HG03066 (cell line): ENCODE measurements around the gene ARHGEF33.

ENCODE experiments used
- ATAC-seq: cut with Tn5 transposase; IDR thresholded peaks from one replicate; pipeline ENCODE4 v1.9.1; 2021; ENCODE audit warnings: low read depth; ENCODE audit not compliant: unreplicated experiment

The ARHGEF33 gene

GRCh38 chr2:39007875-39008504 lies 118.3 kb downstream of the ARHGEF33 start:
- ATAC-seq = no peak

GRCh38 chr2:39008665-39009064 lies 119.0 kb downstream of the ARHGEF33 start:
- no peak for ATAC-seq

GRCh38 chr2:39013871-39014270 lies 124.2 kb downstream of the ARHGEF33 start:
- no peak for ATAC-seq

- ATAC-seq = no peak
Observed at GRCh38 chr2:39015424-39015823, 125.7 kb downstream of the ARHGEF33 start.

- no peak for ATAC-seq
Observed at GRCh38 chr2:39017334-39017733, 127.7 kb downstream of the ARHGEF33 start.

GRCh38 chr2:39018638-39019037 lies 129.0 kb downstream of the ARHGEF33 start:
- no peak for ATAC-seq

- ATAC-seq = no peak
Observed at GRCh38 chr2:39020383-39020782, 130.7 kb downstream of the ARHGEF33 start.

- no peak for ATAC-seq
Observed at GRCh38 chr2:39022642-39023235, 133.1 kb downstream of the ARHGEF33 start.

- no peak for ATAC-seq
Observed at GRCh38 chr2:39023649-39024048, 134.0 kb downstream of the ARHGEF33 start.

GRCh38 chr2:39024833-39025232 lies 135.2 kb downstream of the ARHGEF33 start:
- ATAC-seq = no peak
